Kidney (tissue), 14 donors: Measurements from ENCODE around the gene ANXA8. TPM values are rescaled to one million over a fixed set of nuclear protein-coding genes. Genes with fewer than 3 reads are reported as not detected.

ENCODE experiments used
- DNase-seq, 5 donors: peaks; one replicate each; pipeline ENCODE4 v3.0.0-alpha.2; 2013 to 2020
- FAIRE-seq: peaks from 2 replicates; lab custom pipeline; 2012; peaks lifted over from hg19 to GRCh38; lab: Jason Lieb, UNC
- H3K27ac ChIP-seq, 2 donors: one replicate each; pipeline ENCODE4 v1.7.0; 2013; ENCODE audit warnings: low read depth in 2 of 2, low read length in 2 of 2, inconsistent platforms in 1 of 2
- H3K27me3 ChIP-seq: one replicate; pipeline ENCODE4 v1.7.1; 2013; ENCODE audit warnings: low read length, inconsistent platforms; ENCODE audit not compliant: control insufficient read depth, insufficient read depth
- H3K36me3 ChIP-seq, 3 donors: one replicate each; pipeline versions ENCODE4 v1.7.0 to v1.7.1; 2013; ENCODE audit warnings: low read length in 3 of 3, control low read depth in 1 of 3, inconsistent platforms in 1 of 3; ENCODE audit not compliant: insufficient read depth in 3 of 3, control insufficient read depth in 2 of 3
- H3K4me1 ChIP-seq, 3 donors: one replicate each; pipeline versions ENCODE4 v1.7.0 to v1.7.1; 2013; ENCODE audit warnings: low read length in 3 of 3, inconsistent platforms in 1 of 3, low read depth in 1 of 3; ENCODE audit not compliant: control insufficient read depth in 2 of 3, insufficient read depth in 2 of 3
- H3K4me3 ChIP-seq, 3 donors: one replicate each; pipeline versions ENCODE4 v1.7.0 to v1.8.1; 2013; ENCODE audit warnings: low read length in 3 of 3, control low read depth in 1 of 3, inconsistent platforms in 1 of 3
- H3K9ac ChIP-seq, 3 donors: one replicate each; pipeline versions ENCODE4 v1.7.0 to v1.7.1; 2013; ENCODE audit warnings: low read length in 3 of 3, control low read depth in 1 of 3, inconsistent platforms in 1 of 3
- H3K9me3 ChIP-seq, 3 donors: one replicate each; pipeline versions ENCODE4 v1.7.0 to v1.7.1; 2013; ENCODE audit warnings: low read length in 3 of 3, control low read depth in 1 of 3, inconsistent platforms in 1 of 3; ENCODE audit not compliant: control insufficient read depth in 2 of 3, insufficient read depth in 1 of 3
- intact Hi-C: fragments of 100-400 bp; cut with DNase I; formaldehyde crosslinking; loops from one replicate; pipeline ENCODE4 v1.11.1; 2022
- polyA plus RNA-seq: library from polyadenylated mRNA; stranded (reverse); fragments of 350-450 nt; fragmentation: Illumina TruSeq; extraction: RNeasy Lipid Tissue Mini Kit (QIAGEN cat#74804); gene quantifications from one replicate; pipeline ENCODE4 v1.2.3, GENCODE V29; 2014; ENCODE audit warnings: low read depth, low replicate concordance; ENCODE audit not compliant: insufficient read depth
- total RNA-seq: library from RNA; stranded (reverse); fragmentation: NEBNext Ultra II Directional; extraction: Animal tissue kit (Norgen Biotek cat#: 25700); gene quantifications from one replicate; pipeline ENCODE4 v1.2.1, GENCODE V29; 2021
- TF ChIP-seq, protein P1 (sequence below): IDR thresholded peaks from 3 replicates; pipeline ENCODE4 v1.5.1; 2012; ENCODE audit warnings: mild to moderate bottlenecking, moderate library complexity, borderline replicate concordance; ENCODE audit not compliant: insufficient read depth; ENCODE audit errors: extremely low read depth
- donor health status: control.
- donor health status: control.
- donor health status: control.
- donor health status: control.
- donor health status: control.
- donor health status: DM: yes; HTN: yes; CAD: no.
- donor health status: Normal renal cell carcinoma (clear cell type).

Gene ANXA8
- total and polyA plus RNA-seq, 2 donors from 2014 or later = 0.16 TPM; not detected in 1

DNA sequence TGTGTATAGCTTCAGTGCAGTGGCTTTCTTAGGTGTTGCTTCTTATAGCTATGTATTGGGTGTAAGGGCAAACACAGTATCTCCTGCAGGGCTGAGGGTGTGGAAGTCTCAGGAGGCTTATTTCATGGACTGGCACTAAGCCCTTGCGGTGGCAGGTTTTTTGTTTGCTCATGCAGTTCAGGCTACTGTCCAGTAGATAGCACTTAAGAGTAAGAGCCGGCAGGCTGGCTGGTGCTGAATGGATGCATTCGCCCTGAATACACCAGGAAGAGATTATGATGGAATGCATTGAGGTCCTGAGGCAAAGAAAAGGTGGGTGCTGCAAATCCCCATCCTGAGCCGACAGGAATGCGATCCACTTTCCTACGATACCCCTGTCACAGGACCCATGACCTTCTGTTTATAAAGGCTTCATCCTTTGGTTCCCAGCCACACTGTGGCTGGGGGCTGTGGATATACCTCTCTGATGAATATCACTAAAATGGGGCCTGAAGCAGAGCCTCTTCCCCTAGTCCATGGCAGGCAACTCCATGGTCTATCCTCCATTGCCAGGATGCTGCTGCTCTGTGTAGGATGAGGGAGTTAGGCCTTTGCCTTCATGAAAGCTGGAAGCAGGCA, 44.9 kb downstream of the ANXA8 start:
- FAIRE-seq (no peak), DNase-seq (peak in 2 of 5 donors; percentile 30 to 52)
- no peaks in the 10 kb centered on the region for H3K36me3 ChIP-seq
- no peaks in the 10 kb centered on the region for H3K4me1 ChIP-seq
- H3K4me3 ChIP-seq = no peak overlapping the region
- TF ChIP-seq, protein P1, sequence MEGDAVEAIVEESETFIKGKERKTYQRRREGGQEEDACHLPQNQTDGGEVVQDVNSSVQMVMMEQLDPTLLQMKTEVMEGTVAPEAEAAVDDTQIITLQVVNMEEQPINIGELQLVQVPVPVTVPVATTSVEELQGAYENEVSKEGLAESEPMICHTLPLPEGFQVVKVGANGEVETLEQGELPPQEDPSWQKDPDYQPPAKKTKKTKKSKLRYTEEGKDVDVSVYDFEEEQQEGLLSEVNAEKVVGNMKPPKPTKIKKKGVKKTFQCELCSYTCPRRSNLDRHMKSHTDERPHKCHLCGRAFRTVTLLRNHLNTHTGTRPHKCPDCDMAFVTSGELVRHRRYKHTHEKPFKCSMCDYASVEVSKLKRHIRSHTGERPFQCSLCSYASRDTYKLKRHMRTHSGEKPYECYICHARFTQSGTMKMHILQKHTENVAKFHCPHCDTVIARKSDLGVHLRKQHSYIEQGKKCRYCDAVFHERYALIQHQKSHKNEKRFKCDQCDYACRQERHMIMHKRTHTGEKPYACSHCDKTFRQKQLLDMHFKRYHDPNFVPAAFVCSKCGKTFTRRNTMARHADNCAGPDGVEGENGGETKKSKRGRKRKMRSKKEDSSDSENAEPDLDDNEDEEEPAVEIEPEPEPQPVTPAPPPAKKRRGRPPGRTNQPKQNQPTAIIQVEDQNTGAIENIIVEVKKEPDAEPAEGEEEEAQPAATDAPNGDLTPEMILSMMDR = peak; percentile 38
- intact Hi-C loops = no loop called here
- H3K27ac ChIP-seq = no peak overlapping the region
- no peak overlapping the region for H3K9ac ChIP-seq
- no peaks in the 10 kb centered on the region for H3K27me3 ChIP-seq
- peaks cover 0 to 2% (median 0%) of the 10 kb centered on the region in 3 donors for H3K9me3 ChIP-seq

DNA sequence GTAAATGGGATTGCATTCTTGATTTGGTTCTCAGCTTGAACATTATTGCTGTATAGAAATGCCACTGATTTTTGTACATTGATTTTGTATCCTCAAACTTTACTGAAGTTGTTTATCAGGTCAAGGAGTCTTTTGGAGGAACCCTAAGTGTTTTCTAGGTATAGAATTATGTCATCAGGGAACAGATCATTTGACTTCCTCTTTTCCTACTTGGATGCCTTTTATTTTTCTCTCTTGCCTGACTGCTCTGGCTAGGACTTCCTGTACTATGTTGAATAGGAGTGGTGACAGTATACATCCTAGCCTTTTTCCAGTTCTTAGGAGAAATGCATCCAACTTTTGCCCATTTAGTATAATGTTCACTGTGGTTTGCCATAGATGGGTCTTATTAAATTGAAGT, 48.8 kb downstream of the ANXA8 start:
- H3K27ac ChIP-seq = no peak overlapping the region
- H3K9me3 ChIP-seq = peaks cover 0 to 3% (median 0%) of the 10 kb centered on the region in 3 donors
- DNase-seq (no peak), FAIRE-seq (no peak)
- no peak overlapping the region for H3K9ac ChIP-seq
- intact Hi-C loops = no loop called here
- H3K4me3 ChIP-seq = no peak overlapping the region
- TF ChIP-seq, protein P1 = no peak
- no peaks in the 10 kb centered on the region for H3K36me3 ChIP-seq
- no peaks in the 10 kb centered on the region for H3K4me1 ChIP-seq
- H3K27me3 ChIP-seq = no peaks in the 10 kb centered on the region

DNA sequence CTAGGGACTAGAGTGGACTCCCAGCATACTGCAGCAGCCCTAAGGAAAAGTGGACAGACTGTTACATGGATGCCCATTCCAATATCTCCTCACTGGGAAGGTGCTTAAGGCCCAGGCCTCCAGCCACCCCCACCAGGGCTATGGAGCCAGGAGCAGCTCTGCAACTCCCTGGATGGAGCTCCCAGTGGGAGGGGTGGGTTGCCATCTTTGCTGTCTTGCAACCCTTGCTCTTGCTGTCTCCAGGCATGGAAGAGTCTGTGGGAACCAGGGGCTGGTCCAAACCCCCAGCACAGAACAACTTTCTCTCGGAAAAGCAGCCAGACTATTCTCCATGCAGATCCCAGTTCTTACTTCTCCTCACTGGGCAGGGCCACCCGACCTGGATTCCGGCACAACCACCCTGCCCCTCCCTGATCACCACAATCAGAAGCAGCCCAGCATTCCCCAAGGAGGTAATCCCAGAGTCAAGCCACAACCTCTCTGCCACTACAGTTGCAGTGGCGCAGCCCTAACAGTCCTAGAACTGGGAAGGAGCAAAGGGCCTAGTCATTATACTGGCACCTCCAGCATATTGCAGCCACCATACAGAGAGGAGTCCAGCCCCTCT, 58.0 kb downstream of the ANXA8 start:
- Histone ChIP-seq H3K4me3 (no peak overlapping the region), H3K27ac (no peak overlapping the region), H3K36me3 (no peaks in the 10 kb centered on the region), H3K27me3 (no peaks in the 10 kb centered on the region), H3K9ac (no peak overlapping the region), H3K9me3 (no peaks in the 10 kb centered on the region), H3K4me1 (no peaks in the 10 kb centered on the region)
- TF ChIP-seq, protein P1 = no peak
- intact Hi-C loops = no loop called here
- no peak for FAIRE-seq
- DNase-seq = peak in 1 of 5 donors; percentile 21
